ENCODE measurements around the gene RANGAP1. TPM values are rescaled to one million over a fixed set of nuclear protein-coding genes. Genes with fewer than 3 reads are reported as not detected.

The RANGAP1 gene
- total RNA-seq, 1 experiment from 2014 or later: 177 TPM

- intact Hi-C loops (cut with micrococcal nuclease; ENCODE audit: unreplicated experiment): no loop called here
- no peaks in the 10 kb centered on the region for H3K9me3 ChIP-seq (ENCODE audit: low read depth, low read length, poor library complexity, severe bottlenecking)
- no TSS peak for BruUV-seq (replicated peaks)
- no peaks in the 10 kb centered on the region for H3K27me3 ChIP-seq (replicated peaks; ENCODE audit: insufficient read depth, low read depth, low read length, poor library complexity)
- TF ChIP-seq, protein P1, sequence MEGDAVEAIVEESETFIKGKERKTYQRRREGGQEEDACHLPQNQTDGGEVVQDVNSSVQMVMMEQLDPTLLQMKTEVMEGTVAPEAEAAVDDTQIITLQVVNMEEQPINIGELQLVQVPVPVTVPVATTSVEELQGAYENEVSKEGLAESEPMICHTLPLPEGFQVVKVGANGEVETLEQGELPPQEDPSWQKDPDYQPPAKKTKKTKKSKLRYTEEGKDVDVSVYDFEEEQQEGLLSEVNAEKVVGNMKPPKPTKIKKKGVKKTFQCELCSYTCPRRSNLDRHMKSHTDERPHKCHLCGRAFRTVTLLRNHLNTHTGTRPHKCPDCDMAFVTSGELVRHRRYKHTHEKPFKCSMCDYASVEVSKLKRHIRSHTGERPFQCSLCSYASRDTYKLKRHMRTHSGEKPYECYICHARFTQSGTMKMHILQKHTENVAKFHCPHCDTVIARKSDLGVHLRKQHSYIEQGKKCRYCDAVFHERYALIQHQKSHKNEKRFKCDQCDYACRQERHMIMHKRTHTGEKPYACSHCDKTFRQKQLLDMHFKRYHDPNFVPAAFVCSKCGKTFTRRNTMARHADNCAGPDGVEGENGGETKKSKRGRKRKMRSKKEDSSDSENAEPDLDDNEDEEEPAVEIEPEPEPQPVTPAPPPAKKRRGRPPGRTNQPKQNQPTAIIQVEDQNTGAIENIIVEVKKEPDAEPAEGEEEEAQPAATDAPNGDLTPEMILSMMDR (conservative IDR thresholded peaks at IDR 0.05; ENCODE audit: low read depth, low read length): no peak
- H3K4me3 ChIP-seq (ENCODE audit: low read depth, low read length, poor library complexity, severe bottlenecking): no peak overlapping the region
- ChIA-PET CTCF (no interaction called here), POLR2A (ENCODE audit: low non-redundant PET) (no interaction called here)
- H3K27ac ChIP-seq (ENCODE audit: low read depth, low read length, poor library complexity, severe bottlenecking): no peak overlapping the region
- peaks cover 85% of the 10 kb centered on the region for H3K36me3 ChIP-seq (ENCODE audit: insufficient read depth, low read length, poor library complexity, severe bottlenecking)
- no peak for DNase-seq (ENCODE audit: low spot score)
- H3K4me1 ChIP-seq (ENCODE audit: insufficient read depth, low read length, poor library complexity, severe bottlenecking): peaks cover 8% of the 10 kb centered on the region
These were observed 5.1 kb downstream of the RANGAP1 start for GRCh38 chr22:41280854-41281253.

- H3K27me3 ChIP-seq (replicated peaks; ENCODE audit: insufficient read depth, low read depth, low read length, poor library complexity): no peaks in the 10 kb centered on the region
- intact Hi-C loops (cut with micrococcal nuclease; ENCODE audit: unreplicated experiment): no loop called here
- H3K36me3 ChIP-seq (ENCODE audit: insufficient read depth, low read length, poor library complexity, severe bottlenecking): peaks cover 91% of the 10 kb centered on the region
These were observed 5.9 kb downstream of the RANGAP1 start for GRCh38 chr22:41280065-41280464.

DNA sequence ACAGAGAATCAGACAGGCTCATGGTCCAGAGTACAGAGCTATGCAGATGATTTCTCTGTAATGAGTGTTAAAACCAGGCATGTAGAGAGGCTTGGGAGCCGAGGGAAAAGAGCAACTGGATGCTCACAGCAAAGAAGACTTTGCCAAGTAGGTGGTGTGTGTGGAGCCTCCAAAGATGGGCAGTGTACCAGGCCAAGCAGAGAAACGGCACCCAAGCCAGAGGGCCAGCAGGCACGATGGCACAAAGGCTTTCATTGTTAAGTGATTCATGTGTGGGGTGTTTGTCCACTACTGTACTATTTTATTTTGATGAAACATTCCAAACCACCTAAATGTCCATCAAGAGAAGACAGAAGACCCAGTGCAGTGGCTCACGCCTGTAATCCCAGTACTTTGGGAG is 11.1 kb downstream of the RANGAP1 start:
- BruUV-seq (replicated peaks): no TSS peak
- TF ChIP-seq, protein P1 (conservative IDR thresholded peaks at IDR 0.05; ENCODE audit: low read depth, low read length): no peak
- no peak for TF ChIP-seq EZH2 (IDR thresholded peaks at IDR 0.05; ENCODE audit: borderline replicate concordance, low read depth, low read length, poor library complexity, severe bottlenecking)
- intact Hi-C loops (cut with micrococcal nuclease; ENCODE audit: unreplicated experiment): no loop called here
- Histone ChIP-seq H3K4me1 (ENCODE audit: insufficient read depth, low read length, poor library complexity, severe bottlenecking) (no peaks in the 10 kb centered on the region), H3K27me3 (replicated peaks; ENCODE audit: insufficient read depth, low read depth, low read length, poor library complexity) (no peaks in the 10 kb centered on the region), H3K36me3 (ENCODE audit: insufficient read depth, low read length, poor library complexity, severe bottlenecking) (peaks cover 87% of the 10 kb centered on the region), H3K4me3 (ENCODE audit: low read depth, low read length, poor library complexity, severe bottlenecking) (no peak overlapping the region), H3K9me3 (ENCODE audit: low read depth, low read length, poor library complexity, severe bottlenecking) (no peaks in the 10 kb centered on the region), H3K27ac (ENCODE audit: low read depth, low read length, poor library complexity, severe bottlenecking) (no peak overlapping the region)
- ChIA-PET CTCF (no interaction called here), POLR2A (ENCODE audit: low non-redundant PET) (no interaction called here)
- no peak for DNase-seq (ENCODE audit: low spot score)

More at GRCh38 chr22:41280065-41280464, 5.9 kb downstream of the RANGAP1 start:
- no peaks in the 10 kb centered on the region for H3K9me3 ChIP-seq (ENCODE audit: low read depth, low read length, poor library complexity, severe bottlenecking)
- no TSS peak for BruUV-seq (replicated peaks)
- H3K4me1 ChIP-seq (ENCODE audit: insufficient read depth, low read length, poor library complexity, severe bottlenecking): peaks cover 6% of the 10 kb centered on the region
- H3K27ac ChIP-seq (ENCODE audit: low read depth, low read length, poor library complexity, severe bottlenecking): no peak overlapping the region
- DNase-seq (ENCODE audit: low spot score): no peak
- TF ChIP-seq, protein P1 (conservative IDR thresholded peaks at IDR 0.05; ENCODE audit: low read depth, low read length): no peak
- TF ChIP-seq EZH2 (IDR thresholded peaks at IDR 0.05; ENCODE audit: borderline replicate concordance, low read depth, low read length, poor library complexity, severe bottlenecking): no peak
- H3K4me3 ChIP-seq (ENCODE audit: low read depth, low read length, poor library complexity, severe bottlenecking): no peak overlapping the region
- ChIA-PET CTCF (no interaction called here), POLR2A (ENCODE audit: low non-redundant PET) (interaction anchor here (0.5 to 0.6 kb wide), 2 partner anchors 168 to 395 kb away, joined by 3 to 5 read pairs; no protein-coding TSS in a partner anchor)
